KMS-11 (cell line): Measurements from ENCODE around the gene FXR2.

Experiments
- H2AFZ ChIP-seq: fragments of 200-600 bp; sonication (generic); 2 replicates; pipeline ENCODE4 v1.6.1; 2016; ENCODE audit warnings: antibody characterized with exemption, mixed run types, low read depth
- H3K27ac ChIP-seq: fragments of 200-600 bp; sonication (generic); 2 replicates; pipeline ENCODE4 v1.6.1; 2016; ENCODE audit warnings: mild to moderate bottlenecking, mixed run types
- H3K27me3 ChIP-seq: fragments of 200-600 bp; sonication (generic); 2 replicates; pipeline ENCODE4 v1.6.1; 2017; ENCODE audit warnings: mild to moderate bottlenecking, low read depth, mixed run types, moderate library complexity; ENCODE audit not compliant: insufficient read depth
- H3K36me3 ChIP-seq: fragments of 200-600 bp; sonication (generic); 2 replicates; pipeline ENCODE4 v1.6.1; 2017; ENCODE audit warnings: mild to moderate bottlenecking, mixed run types; ENCODE audit not compliant: insufficient read depth
- H3K4me1 ChIP-seq: fragments of 200-600 bp; sonication (generic); 2 replicates; pipeline ENCODE4 v1.6.1; 2016; ENCODE audit warnings: mild to moderate bottlenecking, low read depth, mixed run types; ENCODE audit not compliant: poor library complexity, severe bottlenecking
- H3K4me2 ChIP-seq: fragments of 200-600 bp; sonication (generic); 2 replicates; pipeline ENCODE4 v1.7.0; 2016; ENCODE audit warnings: mild to moderate bottlenecking, mixed run types
- H3K4me3 ChIP-seq: fragments of 200-600 bp; sonication (generic); IDR thresholded peaks from 2 replicates; pipeline ENCODE4 v1.6.1; 2017; ENCODE audit warnings: low read depth, low read length, mixed read lengths; ENCODE audit not compliant: insufficient read depth
- H3K79me2 ChIP-seq: fragments of 200-600 bp; sonication (generic); 2 replicates; pipeline ENCODE4 v1.6.1; 2016; ENCODE audit warnings: low read depth, mixed run types; ENCODE audit not compliant: insufficient read depth
- H3K9ac ChIP-seq: fragments of 200-600 bp; sonication (generic); 2 replicates; pipeline ENCODE4 v1.6.1; 2016; ENCODE audit warnings: mild to moderate bottlenecking, mixed run types
- H4K20me1 ChIP-seq: fragments of 200-600 bp; sonication (generic); 2 replicates; pipeline ENCODE4 v1.6.1; 2016; ENCODE audit warnings: mild to moderate bottlenecking, mixed run types; ENCODE audit not compliant: insufficient read depth
- CTCF ChIP-seq: fragments of 200-600 bp; sonication (generic); conservative IDR thresholded peaks from 2 replicates; pipeline ENCODE4 v1.6.1; 2017; ENCODE audit warnings: low read depth, mild to moderate bottlenecking, antibody characterized with exemption, low read length, moderate library complexity, mixed read lengths

The FXR2 gene

DNA sequence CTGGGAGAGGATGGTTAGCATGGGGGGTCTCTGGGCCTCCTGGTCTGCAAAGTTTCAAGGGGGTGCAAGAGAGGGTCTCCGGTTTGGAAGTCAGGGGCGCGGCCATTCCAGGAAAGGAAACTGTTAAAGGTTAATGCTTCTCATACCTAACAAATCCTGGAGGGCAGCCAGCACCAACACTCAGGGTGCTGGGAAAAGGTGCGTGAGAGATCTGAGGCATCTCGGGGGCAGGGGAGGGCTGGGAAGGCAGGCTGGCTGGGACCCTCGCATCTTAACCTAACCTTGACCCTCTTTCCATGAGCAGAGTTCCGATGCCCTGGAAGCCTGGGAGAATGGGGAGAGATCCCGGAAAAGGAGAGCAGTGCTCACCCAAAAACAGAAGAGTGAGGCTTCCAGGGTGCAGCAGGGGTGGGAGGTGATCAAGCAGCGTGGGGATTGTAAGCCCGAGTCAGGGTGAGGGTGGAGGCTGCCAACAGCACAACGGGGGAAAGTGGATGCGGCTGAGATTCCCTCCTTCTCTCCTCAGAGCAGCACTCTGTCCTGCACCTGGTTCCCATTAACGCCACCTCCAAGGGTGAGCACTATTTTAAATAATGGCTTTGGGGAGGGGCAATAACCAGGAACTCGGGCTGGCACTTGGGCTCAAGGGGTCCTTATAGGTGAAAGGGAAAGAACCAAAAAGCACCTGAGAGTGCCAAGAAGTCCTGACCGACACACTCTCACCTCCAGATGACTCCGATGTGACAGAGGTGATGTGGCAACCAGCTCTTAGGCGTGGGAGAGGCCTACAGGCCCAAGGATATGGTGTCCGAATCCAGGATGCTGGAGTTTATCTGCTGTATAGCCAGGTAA lies 55.2 kb downstream of the FXR2 start:
- H3K36me3 ChIP-seq: no peaks in the 10 kb centered on the region
- H3K9ac ChIP-seq: no peak overlapping the region
- H3K27ac ChIP-seq: no peak overlapping the region
- H4K20me1 ChIP-seq: no peaks in the 10 kb centered on the region
- no peaks in the 10 kb centered on the region for H3K4me1 ChIP-seq
- H3K79me2 ChIP-seq: peaks cover 8% of the 10 kb centered on the region; the same call in 1 of the 2 replicates
- H3K4me2 ChIP-seq: no peak overlapping the region
- no peak for TF ChIP-seq CTCF
- H3K4me3 ChIP-seq: no peak overlapping the region
- no peak overlapping the region for H2AFZ ChIP-seq
- no peaks in the 10 kb centered on the region for H3K27me3 ChIP-seq

DNA sequence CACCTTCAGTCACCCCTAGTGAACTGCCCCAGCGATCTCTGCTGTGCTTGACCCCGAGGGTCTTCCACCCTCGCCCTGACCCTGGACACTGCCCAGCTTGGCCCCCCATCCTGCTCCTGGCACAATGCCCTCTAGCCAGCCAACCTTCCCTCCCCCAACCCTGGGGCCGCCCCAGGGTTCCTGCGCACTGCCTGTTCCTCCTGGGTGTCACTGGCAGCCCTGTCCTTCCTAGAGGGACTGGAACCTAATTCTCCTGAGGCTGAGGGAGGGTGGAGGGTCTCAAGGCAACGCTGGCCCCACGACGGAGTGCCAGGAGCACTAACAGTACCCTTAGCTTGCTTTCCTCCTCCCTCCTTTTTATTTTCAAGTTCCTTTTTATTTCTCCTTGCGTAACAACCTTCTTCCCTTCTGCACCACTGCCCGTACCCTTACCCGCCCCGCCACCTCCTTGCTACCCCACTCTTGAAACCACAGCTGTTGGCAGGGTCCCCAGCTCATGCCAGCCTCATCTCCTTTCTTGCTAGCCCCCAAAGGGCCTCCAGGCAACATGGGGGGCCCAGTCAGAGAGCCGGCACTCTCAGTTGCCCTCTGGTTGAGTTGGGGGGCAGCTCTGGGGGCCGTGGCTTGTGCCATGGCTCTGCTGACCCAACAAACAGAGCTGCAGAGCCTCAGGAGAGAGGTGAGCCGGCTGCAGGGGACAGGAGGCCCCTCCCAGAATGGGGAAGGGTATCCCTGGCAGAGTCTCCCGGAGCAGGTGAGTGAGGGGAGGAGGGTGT lies 56.0 kb downstream of the FXR2 start, which contains the start of gene TNFSF13:
Gene TNFSF13 (plus strand): TSS at position 207 of the 776 bp plus-strand sequence. CDS start 290 bp downstream, at position 497.
- Histone ChIP-seq H3K9ac (no peak within 1 kb of the TSS), H4K20me1 (no peaks in the 10 kb centered on the region), H3K36me3 (no peaks in the 10 kb centered on the region), H3K4me2 (no peak within 1 kb of the TSS), H3K27me3 (no peaks in the 10 kb centered on the region), H3K79me2 (peaks cover 8% of the 10 kb centered on the region; the same call in 1 of the 2 replicates), H3K4me1 (no peaks in the 10 kb centered on the region), H3K27ac (no peak within 1 kb of the TSS), H2AFZ (no peak within 1 kb of the TSS), H3K4me3 (no peak within 1 kb of the TSS)
- no peak for TF ChIP-seq CTCF

GRCh38 chr17:7557775-7558543 lies 56.7 kb downstream of the FXR2 start:
- no peak overlapping the region for H3K4me3 ChIP-seq
- H3K79me2 ChIP-seq: peaks cover 8% of the 10 kb centered on the region; the same call in 1 of the 2 replicates
- H2AFZ ChIP-seq: no peak overlapping the region
- peaks cover 2% of the 10 kb centered on the region for H3K4me1 ChIP-seq
- H3K27ac ChIP-seq: no peak overlapping the region
- H4K20me1 ChIP-seq: no peaks in the 10 kb centered on the region
- no peak overlapping the region for H3K9ac ChIP-seq
- no peak overlapping the region for H3K4me2 ChIP-seq
- no peaks in the 10 kb centered on the region for H3K36me3 ChIP-seq
- H3K27me3 ChIP-seq: no peaks in the 10 kb centered on the region
- TF ChIP-seq CTCF: no peak

GRCh38 chr17:7557147-7557764 lies 57.4 kb downstream of the FXR2 start:
- TF ChIP-seq CTCF: no peak
- Histone ChIP-seq H4K20me1 (no peaks in the 10 kb centered on the region), H3K4me2 (no peak overlapping the region), H3K4me3 (no peak overlapping the region), H3K4me1 (peaks cover 2% of the 10 kb centered on the region), H3K27ac (no peak overlapping the region), H3K79me2 (peaks cover under 1% of the 10 kb centered on the region; the same call in 1 of the 2 replicates), H3K27me3 (no peaks in the 10 kb centered on the region), H3K9ac (no peak overlapping the region), H2AFZ (no peak overlapping the region), H3K36me3 (no peaks in the 10 kb centered on the region)
